ENCODE results near the gene BRI3BP. TPM values are rescaled to one million over a fixed set of nuclear protein-coding genes. Genes with fewer than 3 reads are reported as not detected.

The BRI3BP gene
- total RNA-seq, 1 experiment from 2014 or later = 19.6 TPM

DNA sequence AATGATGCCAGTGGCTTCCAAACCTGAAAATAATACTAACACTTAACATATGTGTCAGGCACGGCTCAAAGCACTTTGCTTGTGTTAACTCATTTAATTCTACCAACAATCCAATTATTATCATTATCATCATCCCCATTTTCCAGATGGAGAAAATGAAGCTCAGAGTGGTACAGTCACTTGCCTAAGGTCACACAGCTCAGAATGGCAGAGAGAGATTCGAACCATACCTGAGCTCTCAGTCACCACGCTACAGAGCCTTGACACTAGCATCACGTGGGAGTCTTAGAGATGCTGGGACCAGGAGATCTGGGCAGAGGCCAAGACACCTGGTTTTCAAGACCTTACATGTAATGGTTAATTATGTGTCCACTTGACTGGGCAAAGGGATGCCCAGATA lies 38.7 kb upstream of the BRI3BP start:
- DNase-seq = no peak
- no peak overlapping the region for H3K4me3 Mint-ChIP-seq (ENCODE audit: unreplicated experiment)
- TF ChIP-seq, protein P1, sequence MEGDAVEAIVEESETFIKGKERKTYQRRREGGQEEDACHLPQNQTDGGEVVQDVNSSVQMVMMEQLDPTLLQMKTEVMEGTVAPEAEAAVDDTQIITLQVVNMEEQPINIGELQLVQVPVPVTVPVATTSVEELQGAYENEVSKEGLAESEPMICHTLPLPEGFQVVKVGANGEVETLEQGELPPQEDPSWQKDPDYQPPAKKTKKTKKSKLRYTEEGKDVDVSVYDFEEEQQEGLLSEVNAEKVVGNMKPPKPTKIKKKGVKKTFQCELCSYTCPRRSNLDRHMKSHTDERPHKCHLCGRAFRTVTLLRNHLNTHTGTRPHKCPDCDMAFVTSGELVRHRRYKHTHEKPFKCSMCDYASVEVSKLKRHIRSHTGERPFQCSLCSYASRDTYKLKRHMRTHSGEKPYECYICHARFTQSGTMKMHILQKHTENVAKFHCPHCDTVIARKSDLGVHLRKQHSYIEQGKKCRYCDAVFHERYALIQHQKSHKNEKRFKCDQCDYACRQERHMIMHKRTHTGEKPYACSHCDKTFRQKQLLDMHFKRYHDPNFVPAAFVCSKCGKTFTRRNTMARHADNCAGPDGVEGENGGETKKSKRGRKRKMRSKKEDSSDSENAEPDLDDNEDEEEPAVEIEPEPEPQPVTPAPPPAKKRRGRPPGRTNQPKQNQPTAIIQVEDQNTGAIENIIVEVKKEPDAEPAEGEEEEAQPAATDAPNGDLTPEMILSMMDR (IDR thresholded peaks at IDR 0.05; ENCODE audit: insufficient read depth in 1 of 2, low read depth in 1 of 2, low read length in 1 of 2, severe bottlenecking in 1 of 2, unreplicated experiment in 1 of 2) = no peak
- Histone ChIP-seq H3K36me3 (ENCODE audit: control insufficient read depth, insufficient read depth, low read length) (peaks cover 5% of the 10 kb centered on the region), H3K4me3 (ENCODE audit: low read depth, low read length) (no peak overlapping the region), H3K4me1 (no peaks in the 10 kb centered on the region), H3K27me3 (replicated peaks; ENCODE audit: control insufficient read depth, insufficient read depth, low read length) (no peaks in the 10 kb centered on the region), H3K9me3 (no peaks in the 10 kb centered on the region)
- no peaks in the 10 kb centered on the region for H3K27me3 Mint-ChIP-seq (ENCODE audit: insufficient read depth, unreplicated experiment)
- H3K9me3 Mint-ChIP-seq (ENCODE audit: unreplicated experiment) = no peaks in the 10 kb centered on the region
- ChIA-PET POLR2A (no interaction called here), CTCF (no interaction called here)
- no peak overlapping the region for H3K27ac Mint-ChIP-seq (ENCODE audit: unreplicated experiment)
- peaks cover 49% of the 10 kb centered on the region for H3K36me3 Mint-ChIP-seq (ENCODE audit: insufficient read depth, unreplicated experiment)
- intact Hi-C loops (cut with micrococcal nuclease; ENCODE audit: unreplicated experiment) = no loop called here
- BruUV-seq (replicated peaks) = no TSS peak
- H3K4me1 Mint-ChIP-seq (ENCODE audit: low read depth, unreplicated experiment) = no peaks in the 10 kb centered on the region

DNA sequence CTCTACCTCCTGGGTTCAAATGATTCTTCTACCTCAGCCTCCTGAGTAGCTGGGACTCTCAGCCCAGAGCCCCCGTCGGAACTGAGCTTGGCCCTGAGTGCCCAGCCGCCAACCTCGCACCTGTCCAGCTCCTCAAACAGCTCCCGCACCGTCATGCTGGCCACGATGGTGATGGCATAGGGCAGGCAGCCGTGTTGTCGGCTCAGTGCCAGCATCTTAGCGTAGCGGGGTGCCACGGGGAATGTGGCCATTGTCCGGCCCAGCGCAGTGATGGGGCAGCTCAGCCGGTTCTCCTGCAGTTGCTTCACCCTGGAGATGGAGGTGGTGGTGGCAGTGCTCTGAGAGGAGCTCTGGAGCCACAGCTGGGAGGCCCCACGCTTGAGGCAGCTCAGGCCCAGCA lies 36.9 kb upstream of the BRI3BP start:
- H3K27me3 ChIP-seq (replicated peaks; ENCODE audit: control insufficient read depth, insufficient read depth, low read length) = no peaks in the 10 kb centered on the region
- no peak for DNase-seq
- Mint-ChIP-seq H3K9me3 (ENCODE audit: unreplicated experiment) (no peaks in the 10 kb centered on the region), H3K4me3 (ENCODE audit: unreplicated experiment) (no peak overlapping the region), H3K27me3 (ENCODE audit: insufficient read depth, unreplicated experiment) (no peaks in the 10 kb centered on the region), H3K4me1 (ENCODE audit: low read depth, unreplicated experiment) (no peaks in the 10 kb centered on the region), H3K27ac (ENCODE audit: unreplicated experiment) (no peak overlapping the region), H3K36me3 (ENCODE audit: insufficient read depth, unreplicated experiment) (peaks cover 53% of the 10 kb centered on the region)
- CTCF ChIA-PET = no interaction called here
- peaks cover 7% of the 10 kb centered on the region for H3K36me3 ChIP-seq (ENCODE audit: control insufficient read depth, insufficient read depth, low read length)
- H3K4me3 ChIP-seq (ENCODE audit: low read depth, low read length) = no peak overlapping the region
- H3K9me3 ChIP-seq = no peaks in the 10 kb centered on the region
- TF ChIP-seq, protein P1 (IDR thresholded peaks at IDR 0.05; ENCODE audit: insufficient read depth in 1 of 2, low read depth in 1 of 2, low read length in 1 of 2, severe bottlenecking in 1 of 2, unreplicated experiment in 1 of 2) = no peak
- no TSS peak for BruUV-seq (replicated peaks)
- POLR2A ChIA-PET = no interaction called here
- intact Hi-C loops (cut with micrococcal nuclease; ENCODE audit: unreplicated experiment) = no loop called here
- no peaks in the 10 kb centered on the region for H3K4me1 ChIP-seq

DNA sequence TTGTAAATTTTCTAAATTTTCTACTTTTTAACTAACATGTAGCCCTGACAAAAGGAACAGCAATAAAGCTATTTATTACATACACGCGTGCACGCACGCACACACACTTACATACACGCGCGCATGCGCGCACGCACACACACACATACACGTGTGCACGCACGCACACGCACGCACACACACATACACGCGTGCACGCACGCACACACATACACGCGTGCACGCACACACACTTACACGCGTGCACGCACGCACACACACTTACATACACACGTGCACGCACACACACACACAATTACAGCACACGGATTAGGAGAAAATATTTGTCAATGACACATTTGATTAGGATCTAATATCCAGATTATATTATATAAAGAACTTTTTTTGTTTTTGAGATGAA lies 32.4 kb upstream of the BRI3BP start:
- Histone ChIP-seq H3K4me3 (ENCODE audit: low read depth, low read length) (no peak overlapping the region), H3K9me3 (no peaks in the 10 kb centered on the region), H3K36me3 (ENCODE audit: control insufficient read depth, insufficient read depth, low read length) (peaks cover 4% of the 10 kb centered on the region), H3K4me1 (no peaks in the 10 kb centered on the region), H3K27me3 (replicated peaks; ENCODE audit: control insufficient read depth, insufficient read depth, low read length) (no peaks in the 10 kb centered on the region)
- Mint-ChIP-seq H3K36me3 (ENCODE audit: insufficient read depth, unreplicated experiment) (peaks cover 78% of the 10 kb centered on the region), H3K4me1 (ENCODE audit: low read depth, unreplicated experiment) (no peaks in the 10 kb centered on the region), H3K9me3 (ENCODE audit: unreplicated experiment) (no peaks in the 10 kb centered on the region), H3K27me3 (ENCODE audit: insufficient read depth, unreplicated experiment) (no peaks in the 10 kb centered on the region), H3K27ac (ENCODE audit: unreplicated experiment) (no peak overlapping the region), H3K4me3 (ENCODE audit: unreplicated experiment) (no peak overlapping the region)
- POLR2A ChIA-PET = no interaction called here
- TF ChIP-seq, protein P1 (IDR thresholded peaks at IDR 0.05; ENCODE audit: insufficient read depth in 1 of 2, low read depth in 1 of 2, low read length in 1 of 2, severe bottlenecking in 1 of 2, unreplicated experiment in 1 of 2) = no peak
- CTCF ChIA-PET = no interaction called here
- intact Hi-C loops (cut with micrococcal nuclease; ENCODE audit: unreplicated experiment) = no loop called here
- no TSS peak for BruUV-seq (replicated peaks)
- no peak for DNase-seq

Measured in Caco-2 (cell line).